HG02938 (cell line): ENCODE results near the gene FDPS.
A peak's percentile ranks its signal among the peaks of the same experiment; 100 is the strongest.

Source experiments
- ATAC-seq: cut with Tn5 transposase; IDR thresholded peaks from one replicate; pipeline ENCODE4 v1.9.1; 2021; ENCODE audit warnings: mild to moderate bottlenecking, moderate library complexity; ENCODE audit not compliant: unreplicated experiment

The FDPS gene

GRCh38 chr1:155308493-155309422 is at the start of gene FDPS:
TSS of gene FDPS (plus strand) at chr1:155308866. CDS start at chr1:155309790, 924 bp downstream.
- peak; percentile 93 for ATAC-seq

GRCh38 chr1:155260276-155260675 is 48.4 kb upstream of the FDPS start:
- no peak for ATAC-seq

- peak; percentile 20 for ATAC-seq
Measured at GRCh38 chr1:155261493-155261851, 47.2 kb upstream of the FDPS start.

- ATAC-seq, result peak; percentile 92
Measured at GRCh38 chr1:155261852-155262673, 46.6 kb upstream of the FDPS start, which contains the start of gene SCAMP3. TSS of gene SCAMP3 (minus strand) at chr1:155262360. CDS start at chr1:155262151, 209 bp downstream.

GRCh38 chr1:155263067-155263466 is 45.6 kb upstream of the FDPS start:
- no peak for ATAC-seq

- ATAC-seq, result no peak
Measured at GRCh38 chr1:155266553-155266952, 42.1 kb upstream of the FDPS start.

GRCh38 chr1:155267373-155267772 is 41.3 kb upstream of the FDPS start:
- no peak for ATAC-seq

GRCh38 chr1:155268630-155269029 is 40.0 kb upstream of the FDPS start:
- ATAC-seq, result no peak

GRCh38 chr1:155269381-155269780 is 39.3 kb upstream of the FDPS start:
- ATAC-seq, result no peak

GRCh38 chr1:155272466-155273342 is 36.0 kb upstream of the FDPS start:
- ATAC-seq, result peak; percentile 40

GRCh38 chr1:155273343-155274245 is 35.1 kb upstream of the FDPS start, which contains the start of gene CLK2:
TSS of gene CLK2 (minus strand) at chr1:155273504. CDS start at chr1:155270977, 2,527 bp downstream.
- peak; percentile 76 for ATAC-seq

GRCh38 chr1:155277070-155277901 is 31.4 kb upstream of the FDPS start, which contains the start of gene HCN3:
TSS of gene HCN3 (plus strand) at chr1:155277463. CDS start at chr1:155277591, 128 bp downstream.
- ATAC-seq, result peak; percentile 48

GRCh38 chr1:155277902-155278688 is 30.6 kb upstream of the FDPS start:
- no peak for ATAC-seq

GRCh38 chr1:155278689-155279160 is 29.9 kb upstream of the FDPS start:
- no peak for ATAC-seq

GRCh38 chr1:155279268-155279667 is 29.4 kb upstream of the FDPS start:
- no peak for ATAC-seq

- no peak for ATAC-seq
Measured at GRCh38 chr1:155282488-155283091, 26.1 kb upstream of the FDPS start.

- ATAC-seq, result no peak
Measured at GRCh38 chr1:155284476-155284875, 24.2 kb upstream of the FDPS start.
